ENCODE data around the gene MYBPC3. TPM values are rescaled to one million over a fixed set of nuclear protein-coding genes. Genes with fewer than 3 reads are reported as not detected.

Gene MYBPC3
- total RNA-seq, 1 donor from 2014 or later: not detected

- DNase-seq (ENCODE audit: low spot score): no peak
- Mint-ChIP-seq H3K36me3 (ENCODE audit: low read depth) (no peaks in the 10 kb centered on the region), H3K9me3 (ENCODE audit: low read depth) (no peaks in the 10 kb centered on the region), H3K27ac (ENCODE audit: unreplicated experiment) (no peak overlapping the region), H3K4me1 (ENCODE audit: low read depth) (no peaks in the 10 kb centered on the region), H3K27me3 (ENCODE audit: low read depth) (no peaks in the 10 kb centered on the region), H3K4me3 (ENCODE audit: unreplicated experiment) (no peak overlapping the region)
- TF ChIP-seq CTCF (IDR thresholded peaks at IDR 0.05): no peak
Observed at GRCh38 chr11:47389577-47390421, 37.3 kb upstream of the MYBPC3 start.

- DNase-seq (ENCODE audit: low spot score): no peak
- Mint-ChIP-seq H3K4me1 (ENCODE audit: low read depth) (no peaks in the 10 kb centered on the region), H3K9me3 (ENCODE audit: low read depth) (no peaks in the 10 kb centered on the region), H3K36me3 (ENCODE audit: low read depth) (no peaks in the 10 kb centered on the region), H3K27ac (ENCODE audit: unreplicated experiment) (no peak overlapping the region), H3K27me3 (ENCODE audit: low read depth) (no peaks in the 10 kb centered on the region), H3K4me3 (ENCODE audit: unreplicated experiment) (no peak overlapping the region)
- TF ChIP-seq CTCF (IDR thresholded peaks at IDR 0.05): no peak
Observed at GRCh38 chr11:47388697-47389576, 36.4 kb upstream of the MYBPC3 start.

- DNase-seq (ENCODE audit: low spot score): no peak
- no peak overlapping the region for H3K27ac Mint-ChIP-seq (ENCODE audit: unreplicated experiment)
- H3K4me3 Mint-ChIP-seq (ENCODE audit: unreplicated experiment): no peak overlapping the region
- H3K36me3 Mint-ChIP-seq (ENCODE audit: low read depth): no peaks in the 10 kb centered on the region
- no peaks in the 10 kb centered on the region for H3K9me3 Mint-ChIP-seq (ENCODE audit: low read depth)
- H3K27me3 Mint-ChIP-seq (ENCODE audit: low read depth): peaks cover under 1% of the 10 kb centered on the region
- no peak for TF ChIP-seq CTCF (IDR thresholded peaks at IDR 0.05)
- H3K4me1 Mint-ChIP-seq (ENCODE audit: low read depth): no peaks in the 10 kb centered on the region
Observed at GRCh38 chr11:47387944-47388696, 35.6 kb upstream of the MYBPC3 start.

GRCh38 chr11:47384498-47384897 is 32.0 kb upstream of the MYBPC3 start:
- TF ChIP-seq CTCF (IDR thresholded peaks at IDR 0.05): no peak
- H3K36me3 Mint-ChIP-seq (ENCODE audit: low read depth): no peaks in the 10 kb centered on the region
- H3K9me3 Mint-ChIP-seq (ENCODE audit: low read depth): no peaks in the 10 kb centered on the region
- H3K27ac Mint-ChIP-seq (ENCODE audit: unreplicated experiment): no peak overlapping the region
- H3K4me1 Mint-ChIP-seq (ENCODE audit: low read depth): no peaks in the 10 kb centered on the region
- peaks cover 2% of the 10 kb centered on the region for H3K27me3 Mint-ChIP-seq (ENCODE audit: low read depth)
- H3K4me3 Mint-ChIP-seq (ENCODE audit: unreplicated experiment): no peak overlapping the region
- no peak for DNase-seq (ENCODE audit: low spot score)

GRCh38 chr11:47383071-47383470 is 30.6 kb upstream of the MYBPC3 start:
- Mint-ChIP-seq H3K27me3 (ENCODE audit: low read depth) (peaks cover 2% of the 10 kb centered on the region), H3K36me3 (ENCODE audit: low read depth) (no peaks in the 10 kb centered on the region), H3K4me3 (ENCODE audit: unreplicated experiment) (no peak overlapping the region), H3K9me3 (ENCODE audit: low read depth) (no peaks in the 10 kb centered on the region), H3K4me1 (ENCODE audit: low read depth) (no peaks in the 10 kb centered on the region), H3K27ac (ENCODE audit: unreplicated experiment) (no peak overlapping the region)
- TF ChIP-seq CTCF (IDR thresholded peaks at IDR 0.05): no peak
- no peak for DNase-seq (ENCODE audit: low spot score)

All from chondrocyte (in vitro differentiated cells).